HG02884 (cell line): ENCODE measurements around the gene CAPS.

Experiments used
- ATAC-seq: cut with Tn5 transposase; IDR thresholded peaks from one replicate; pipeline ENCODE4 v1.9.1; 2021; ENCODE audit warnings: mild to moderate bottlenecking, moderate library complexity; ENCODE audit not compliant: unreplicated experiment

Gene CAPS

DNA sequence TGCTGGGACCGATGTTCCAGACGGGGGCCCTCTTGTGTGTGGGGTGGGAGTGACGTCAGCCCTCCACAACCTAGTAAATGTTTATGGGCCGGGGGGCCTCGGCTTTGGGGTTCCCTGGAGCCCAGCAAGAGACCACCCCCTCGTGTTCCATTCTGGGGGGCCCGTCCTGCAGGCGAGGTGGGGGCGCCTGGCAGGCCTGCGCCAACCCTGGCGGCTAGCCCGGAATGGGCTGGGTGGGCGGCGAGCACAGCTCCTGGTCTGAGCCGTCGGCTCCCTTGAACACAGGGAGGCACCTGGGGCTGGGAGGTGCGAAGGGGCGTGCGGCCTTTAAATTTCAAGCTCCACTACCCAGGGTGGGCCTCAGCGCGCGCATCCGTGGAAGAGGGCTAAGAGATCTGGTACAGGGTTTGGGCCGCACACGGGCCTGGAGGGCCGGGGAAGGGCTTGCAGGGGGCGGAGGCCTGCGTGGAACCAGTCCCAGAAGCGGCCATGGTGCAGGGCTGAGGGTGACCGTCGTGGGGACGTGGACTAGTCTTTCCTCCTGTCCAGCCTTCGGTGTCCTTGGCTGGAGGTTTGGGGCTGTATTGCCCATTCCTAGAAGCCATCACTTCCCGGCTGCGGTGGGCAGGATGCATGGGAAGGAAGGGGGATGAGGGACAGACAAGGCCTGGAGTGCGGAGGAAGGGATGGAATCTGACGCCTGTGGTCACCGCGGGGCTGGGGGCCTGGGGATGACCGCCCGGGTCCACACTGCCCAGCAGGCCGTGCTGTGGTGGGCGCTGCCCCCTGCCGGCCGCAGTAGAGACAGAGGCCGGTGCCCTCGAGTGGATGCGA is 21.9 kb upstream of the CAPS start:
- no peak for ATAC-seq

DNA sequence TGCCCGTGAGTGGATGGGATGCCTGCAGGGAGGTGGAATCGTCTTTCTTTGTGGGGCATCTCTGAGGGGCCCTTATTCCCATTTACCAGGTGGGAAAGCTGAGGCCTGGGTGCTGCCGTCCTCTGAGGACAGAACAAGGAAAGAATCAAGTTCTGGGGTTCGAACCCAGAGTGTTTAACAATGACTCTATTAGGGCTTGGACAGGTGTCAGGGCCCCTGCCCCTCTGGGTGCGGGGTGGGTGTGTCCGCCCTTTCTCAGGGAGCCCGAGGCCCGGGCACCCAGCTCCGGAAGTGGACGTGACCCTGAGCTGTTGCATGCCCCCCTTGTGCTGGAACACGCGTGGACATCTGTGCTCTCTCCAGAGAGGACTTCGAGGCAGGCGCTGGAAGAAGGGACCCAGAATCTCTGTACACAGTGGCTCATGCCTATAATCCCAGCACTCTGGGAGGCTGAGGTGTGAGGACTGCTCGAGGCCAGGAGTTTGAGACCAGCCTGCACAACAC is 21.2 kb upstream of the CAPS start:
- no peak for ATAC-seq

DNA sequence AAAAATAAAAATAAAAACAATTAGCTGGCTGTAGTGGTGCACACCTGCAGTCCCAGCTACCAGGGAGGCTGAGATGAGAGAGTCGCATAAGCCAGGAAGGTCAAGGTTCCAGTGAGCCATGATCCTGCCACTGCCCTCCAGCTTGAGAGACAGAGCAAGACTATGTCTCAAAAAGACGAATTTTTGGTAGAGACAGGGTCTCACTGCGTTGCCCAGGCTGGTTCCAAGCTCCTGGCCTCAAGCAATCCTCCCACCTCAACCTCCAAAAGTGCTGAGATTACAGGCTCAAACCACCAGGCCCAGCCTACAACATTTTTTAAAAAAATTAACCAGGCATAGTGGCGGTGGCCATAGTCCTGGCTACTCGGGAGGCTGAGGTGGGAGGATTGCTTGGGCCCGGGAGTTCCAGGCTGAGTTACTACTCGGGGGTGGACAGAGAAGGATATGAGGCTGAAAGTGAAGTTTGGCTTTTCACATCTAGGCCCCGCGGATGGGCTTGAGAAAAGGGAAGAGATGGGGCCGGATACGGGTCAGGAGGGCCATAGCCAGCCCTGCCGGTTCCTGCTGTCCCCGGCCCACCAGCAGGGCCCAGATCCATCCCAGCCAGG is 20.7 kb upstream of the CAPS start:
- ATAC-seq = no peak

DNA sequence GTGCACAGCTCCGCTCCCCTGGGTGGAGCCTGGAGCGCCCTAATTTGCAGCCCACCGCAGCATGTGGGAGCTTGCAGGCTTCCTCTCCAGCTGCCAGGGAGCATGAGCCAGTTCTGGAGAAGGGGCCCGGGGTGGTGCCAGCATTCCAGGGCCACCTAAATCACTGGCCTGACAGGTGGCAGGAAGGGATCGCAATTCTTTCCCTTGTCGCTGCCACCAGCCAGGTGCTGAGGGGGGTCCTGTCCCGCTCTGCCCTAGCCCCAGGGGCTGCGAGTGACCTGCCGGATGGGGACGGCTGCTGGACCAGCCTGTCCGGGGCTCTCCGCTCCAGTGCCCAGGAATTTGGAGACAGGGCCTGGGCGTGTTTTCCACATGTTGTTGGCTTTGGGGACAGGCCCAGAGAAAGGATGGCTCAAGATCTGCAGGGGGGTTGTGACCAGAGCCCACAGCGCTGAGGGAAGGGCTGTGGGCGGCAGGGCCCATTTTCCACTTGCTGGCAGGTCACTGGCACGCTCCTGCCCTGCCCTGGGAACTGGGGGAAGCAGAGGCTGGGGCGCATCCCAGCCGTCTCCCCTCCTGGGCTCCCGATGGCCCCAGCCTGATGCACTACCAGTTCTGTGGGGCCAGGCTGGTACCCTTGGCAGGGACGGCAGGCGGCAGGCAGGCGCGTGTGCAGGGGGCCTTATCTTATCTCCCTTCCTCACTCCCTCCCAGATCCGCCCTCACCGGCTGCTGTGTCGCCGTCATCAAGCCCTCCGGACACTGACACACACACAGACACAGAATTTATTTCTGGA is 19.9 kb upstream of the CAPS start:
- ATAC-seq = no peak

DNA sequence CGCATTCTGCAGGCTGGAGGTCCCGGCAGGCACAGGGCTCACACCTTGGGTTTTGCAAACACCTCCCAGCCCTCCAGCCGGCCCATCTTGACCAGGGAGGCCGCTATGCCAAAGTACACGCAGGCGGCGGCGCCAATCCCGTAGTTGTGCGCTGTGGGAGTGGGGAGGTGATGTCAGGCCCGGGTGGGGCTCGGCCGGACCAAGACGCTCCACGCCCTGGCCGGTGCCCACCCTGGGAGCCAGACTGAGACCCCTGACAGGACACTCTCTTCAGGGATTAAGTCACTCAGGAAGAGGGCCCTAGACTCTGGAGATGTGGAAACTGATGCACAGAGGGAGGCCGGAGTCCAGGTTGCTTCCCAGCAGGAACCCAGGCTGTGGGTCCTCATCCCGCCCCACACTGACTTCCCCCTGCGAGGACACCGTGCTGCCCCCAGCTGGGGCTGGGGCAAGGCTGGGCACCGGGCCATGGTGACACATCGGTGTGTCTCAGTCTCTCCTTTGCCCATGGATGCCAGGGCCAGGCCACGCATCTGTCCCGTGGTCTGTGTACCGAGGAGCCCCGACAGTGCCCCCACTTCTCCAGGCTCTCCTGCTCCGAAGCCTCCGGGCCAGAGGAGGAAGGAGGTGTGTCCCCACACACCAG is 19.2 kb upstream of the CAPS start:
- ATAC-seq = no peak

DNA sequence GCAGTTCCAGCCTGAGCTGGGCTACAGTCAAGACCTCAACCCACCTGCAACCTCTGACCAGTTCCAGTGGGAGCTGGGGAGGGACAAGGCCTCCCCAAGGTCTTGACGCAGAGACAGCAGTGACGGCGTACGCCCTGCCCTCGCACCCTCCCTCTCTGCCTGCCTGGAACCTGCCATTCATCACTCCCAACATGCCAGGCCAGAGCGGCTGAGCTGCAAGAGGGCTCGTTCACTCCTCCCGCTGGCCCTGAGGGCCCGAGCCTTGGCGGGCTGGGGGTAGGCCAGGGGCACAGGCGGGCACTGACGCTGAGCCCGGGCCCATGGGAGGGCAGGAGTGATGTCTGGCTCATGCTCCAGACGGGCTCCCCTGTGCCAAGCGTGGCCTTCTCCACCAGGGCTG is 18.6 kb upstream of the CAPS start:
- no peak for ATAC-seq

DNA sequence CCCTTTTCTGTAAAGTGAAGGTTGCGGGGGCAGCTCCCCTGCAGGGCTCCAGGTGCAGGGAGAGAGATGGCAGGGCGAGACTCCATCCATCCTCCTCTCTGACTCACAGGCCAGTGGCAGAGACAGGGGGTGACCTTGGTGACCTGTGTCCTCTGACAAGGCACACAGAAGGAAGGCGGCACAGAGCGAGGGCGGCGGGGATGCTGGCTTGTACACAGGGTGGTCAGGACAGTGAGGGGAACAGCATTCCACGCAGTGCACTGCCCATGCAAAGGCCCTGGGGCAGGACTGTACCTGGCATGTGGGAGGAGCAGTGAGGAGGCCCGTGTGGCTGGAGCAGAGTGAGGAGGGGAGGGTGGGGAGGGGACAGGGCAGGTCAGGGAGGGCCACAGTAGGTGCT is 18.2 kb upstream of the CAPS start:
- no peak for ATAC-seq

DNA sequence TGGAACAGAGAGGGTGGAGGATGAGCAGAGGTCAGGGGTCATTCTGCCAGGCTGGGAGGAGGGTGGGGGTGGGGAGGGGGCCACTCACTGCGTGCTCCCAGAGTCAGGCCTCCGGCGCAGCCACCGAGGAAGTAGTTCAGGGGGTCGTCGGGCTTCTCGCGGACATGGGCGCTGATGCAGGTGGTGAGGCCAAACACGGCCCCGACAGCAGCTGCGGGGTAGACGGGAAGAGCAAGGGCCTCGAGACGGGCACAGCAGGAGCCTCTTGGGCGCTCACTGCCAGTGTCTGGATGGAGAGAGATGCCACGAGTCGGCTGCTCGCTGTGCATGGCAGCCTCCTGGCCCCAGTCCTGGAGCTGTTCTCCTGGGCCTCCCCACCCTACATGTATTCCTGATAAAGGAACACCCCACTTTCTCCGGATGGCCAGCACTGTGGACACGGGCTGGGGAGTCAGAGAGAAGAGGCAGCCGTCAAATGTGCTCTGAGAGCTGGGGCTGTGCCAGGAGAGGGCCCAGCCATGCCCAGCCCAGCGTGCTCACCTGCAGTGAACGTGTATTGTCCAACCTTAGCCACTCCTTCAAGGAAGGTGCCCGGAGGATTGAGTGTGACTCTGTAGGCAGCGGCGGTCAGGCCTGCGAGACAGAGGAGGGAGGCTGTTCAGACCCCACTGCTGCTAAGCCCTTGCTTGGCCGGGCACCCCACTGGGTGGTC is 17.5 kb upstream of the CAPS start:
- no peak for ATAC-seq

DNA sequence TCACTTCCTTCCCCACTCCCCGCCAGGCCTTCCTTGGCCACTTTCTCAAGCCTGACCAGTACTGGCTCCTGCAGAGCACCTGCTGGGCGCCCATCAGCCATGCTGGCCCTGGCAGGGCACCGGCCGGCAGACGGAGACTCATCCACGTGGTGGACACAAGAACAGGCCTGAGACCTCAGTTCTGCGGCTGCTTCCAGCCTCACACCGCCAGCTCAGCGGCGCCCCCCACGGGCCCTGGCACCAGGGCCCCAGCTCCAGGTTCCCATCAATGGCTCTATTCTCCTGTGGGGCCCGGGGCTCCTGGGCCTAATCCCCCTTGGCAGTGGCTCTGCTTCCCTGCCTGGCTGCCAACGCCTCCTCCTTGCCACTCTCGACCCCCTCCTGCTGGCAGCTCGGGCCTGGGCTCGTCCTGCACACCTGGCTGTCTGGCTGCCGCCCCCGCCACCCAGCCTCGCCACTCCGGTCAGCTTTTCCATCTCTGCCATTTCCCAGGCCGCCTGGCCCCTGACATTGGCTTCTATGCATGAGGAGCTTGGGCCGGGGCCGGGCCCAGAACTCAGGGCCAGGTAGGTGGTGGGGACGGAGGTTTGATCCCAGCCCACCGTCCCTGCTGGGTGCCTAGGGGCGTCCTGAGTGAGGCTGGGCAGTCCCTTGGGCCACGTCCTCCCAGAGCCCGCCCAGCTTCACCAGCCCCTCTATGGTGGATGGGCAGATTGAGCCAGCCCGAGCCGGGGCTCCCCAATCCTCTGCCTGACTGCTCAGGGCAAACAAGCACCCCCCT is 16.7 kb upstream of the CAPS start:
- ATAC-seq = no peak

DNA sequence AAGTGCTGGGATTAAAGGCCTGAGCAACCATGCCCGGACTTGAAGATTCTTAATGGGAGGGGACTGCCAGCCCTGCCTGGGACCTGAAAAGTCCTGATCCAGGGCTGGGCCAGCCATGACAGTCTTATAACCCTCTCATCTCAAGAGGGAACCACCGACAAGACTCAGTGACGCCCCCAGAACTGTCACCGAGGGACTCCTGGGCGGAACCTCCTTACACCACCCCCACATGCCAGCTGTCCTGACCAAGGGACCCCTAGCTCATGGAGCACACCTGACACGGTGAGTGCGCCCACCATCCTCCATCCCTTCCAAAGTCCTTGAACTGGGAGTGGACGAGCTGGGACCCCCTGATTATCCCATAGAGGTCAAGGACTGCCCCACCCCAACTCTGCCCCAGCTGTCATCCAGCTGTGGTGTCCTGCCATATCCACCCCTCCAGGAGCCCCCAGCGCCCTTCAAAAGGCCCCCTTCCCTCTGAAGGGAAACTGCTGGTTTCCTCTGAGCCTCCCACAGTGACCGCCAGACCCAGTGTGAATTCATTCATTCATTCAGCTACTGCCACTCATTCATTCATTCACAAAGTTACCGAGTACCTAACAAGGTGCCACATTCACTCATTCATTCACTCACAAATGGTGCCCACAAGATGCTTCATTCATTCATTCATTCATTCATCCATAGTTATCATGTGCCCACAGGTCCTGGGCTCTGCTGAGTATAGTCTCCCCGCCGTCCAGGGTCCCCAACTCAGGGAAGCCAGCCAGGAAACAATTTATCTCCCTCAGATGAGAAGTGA is 14.1 kb upstream of the CAPS start:
- no peak for ATAC-seq

DNA sequence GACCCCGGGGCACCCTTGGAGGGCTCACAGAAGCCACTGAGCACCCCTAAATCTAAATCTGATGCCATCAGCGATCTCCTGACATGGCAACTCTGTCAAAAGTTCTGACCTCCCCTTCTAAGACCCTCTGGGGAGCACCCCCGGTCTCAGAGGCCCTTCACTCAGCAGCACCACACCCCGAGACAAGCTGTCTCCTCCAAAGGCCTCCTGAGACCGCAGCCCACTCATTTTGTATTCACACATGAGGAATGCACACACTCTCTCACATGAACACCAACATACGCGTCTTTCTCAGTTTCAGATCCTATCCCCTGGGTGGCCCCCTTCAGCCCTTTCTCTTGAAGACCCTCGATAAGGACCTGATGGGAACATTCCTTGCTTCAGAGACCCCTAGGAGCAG is 13.1 kb upstream of the CAPS start:
- no peak for ATAC-seq

DNA sequence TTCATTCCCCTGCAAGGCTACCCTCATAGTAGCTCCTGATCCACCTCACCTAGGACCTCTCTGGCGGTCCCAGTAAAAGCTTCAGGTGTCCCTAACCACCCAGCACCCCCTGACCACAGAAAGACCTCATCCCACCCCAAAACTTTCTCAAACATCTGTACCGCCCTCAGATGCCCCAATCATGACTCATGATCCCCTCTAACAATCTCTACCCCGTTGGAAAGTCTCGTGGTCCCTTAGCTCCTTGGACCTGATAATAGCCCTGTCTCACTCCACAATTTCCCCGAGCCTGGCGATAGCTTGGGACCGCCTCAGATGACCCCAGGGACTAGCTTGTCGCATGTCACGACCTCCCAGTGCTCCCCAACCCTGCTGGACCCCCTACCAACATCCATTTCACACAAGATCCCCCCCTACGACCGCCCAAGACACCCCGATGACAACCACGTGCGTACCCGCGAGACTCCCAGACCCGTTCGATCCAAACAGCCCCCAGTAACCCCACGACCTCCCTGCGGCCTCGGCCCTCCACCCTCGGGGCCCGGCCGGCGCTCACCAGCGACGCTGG is 10.9 kb upstream of the CAPS start:
- ATAC-seq = no peak

DNA sequence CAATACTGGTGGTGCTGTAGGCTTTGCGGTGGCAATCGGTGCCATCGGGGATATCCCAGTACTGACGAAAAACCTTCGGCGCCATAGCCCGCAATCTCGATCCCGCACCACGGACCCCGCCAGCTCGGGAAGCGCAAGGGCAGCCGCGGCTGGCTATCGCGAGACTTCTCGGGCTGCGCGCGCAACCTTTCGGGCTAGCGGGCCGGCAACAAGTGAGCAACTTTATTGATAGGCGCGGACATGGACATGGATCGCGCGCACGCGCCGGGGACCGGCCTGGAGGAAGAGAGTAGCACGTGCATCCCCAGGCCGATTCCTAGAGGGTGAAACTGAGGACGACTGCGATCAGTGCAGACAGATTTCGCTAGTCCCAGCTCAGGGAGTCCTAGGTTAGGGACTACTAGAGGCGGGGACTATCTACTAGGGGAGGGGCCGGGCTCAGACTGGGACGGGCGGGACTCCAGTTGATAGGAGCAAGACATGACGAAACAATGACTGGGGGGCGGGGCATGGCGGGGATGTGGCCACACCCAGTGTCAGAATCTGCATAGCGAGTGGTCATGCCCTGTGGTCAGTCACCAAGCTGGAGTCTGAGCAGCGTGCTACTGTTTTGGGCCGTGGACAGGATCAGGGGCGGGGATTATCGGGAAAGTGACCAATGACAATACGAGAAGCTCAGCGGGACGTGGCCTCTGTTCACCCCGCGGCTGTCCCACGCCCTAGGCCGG is 10.3 kb upstream of the CAPS start, which contains the start of gene NDUFA11:
NDUFA11 (minus strand) TSS at position 167 of the 728 bp plus-strand sequence; CDS start at position 85, 82 bp downstream.
- peak; percentile 27 for ATAC-seq

DNA sequence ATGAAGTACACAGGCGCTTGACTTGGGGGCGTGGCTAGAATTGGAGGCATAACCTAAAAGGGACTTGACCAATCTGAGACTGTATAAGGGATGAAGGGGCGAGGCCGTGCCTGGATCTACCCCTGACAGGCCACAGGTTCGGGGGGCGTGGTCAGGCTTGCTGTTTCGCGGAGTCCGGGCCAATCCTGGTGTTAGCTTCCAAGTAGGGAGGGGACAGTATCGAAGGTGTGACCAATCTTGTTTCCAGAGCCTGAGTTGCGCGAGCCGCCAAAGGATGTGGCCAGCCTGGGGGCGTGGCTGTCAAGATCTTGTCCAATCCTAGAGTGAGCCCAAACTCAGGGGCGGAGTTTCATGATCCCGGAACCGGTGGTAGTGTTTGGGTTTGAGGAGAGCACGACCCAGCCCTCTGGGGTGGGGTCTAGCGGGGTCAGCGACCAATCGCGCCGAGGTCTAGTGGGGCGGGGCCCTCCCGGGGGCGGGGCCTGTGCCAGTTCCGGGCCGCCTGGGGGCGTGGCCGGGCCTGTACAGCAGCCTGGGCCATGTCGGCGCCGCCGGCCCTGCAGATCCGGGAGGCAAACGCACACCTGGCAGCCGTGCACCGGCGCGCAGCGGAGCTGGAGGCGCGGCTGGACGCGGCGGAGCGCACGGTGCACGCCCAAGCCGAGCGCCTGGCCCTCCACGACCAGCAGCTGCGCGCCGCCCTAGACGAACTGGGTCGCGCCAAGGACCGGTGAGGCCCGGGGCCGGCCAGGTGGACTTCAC is 9.5 kb upstream of the CAPS start, which contains the start of gene VMAC:
VMAC (plus strand) TSS at position 521 of the 762 bp plus-strand sequence; CDS start at position 540, 19 bp downstream.
- ATAC-seq = peak; percentile 82

DNA sequence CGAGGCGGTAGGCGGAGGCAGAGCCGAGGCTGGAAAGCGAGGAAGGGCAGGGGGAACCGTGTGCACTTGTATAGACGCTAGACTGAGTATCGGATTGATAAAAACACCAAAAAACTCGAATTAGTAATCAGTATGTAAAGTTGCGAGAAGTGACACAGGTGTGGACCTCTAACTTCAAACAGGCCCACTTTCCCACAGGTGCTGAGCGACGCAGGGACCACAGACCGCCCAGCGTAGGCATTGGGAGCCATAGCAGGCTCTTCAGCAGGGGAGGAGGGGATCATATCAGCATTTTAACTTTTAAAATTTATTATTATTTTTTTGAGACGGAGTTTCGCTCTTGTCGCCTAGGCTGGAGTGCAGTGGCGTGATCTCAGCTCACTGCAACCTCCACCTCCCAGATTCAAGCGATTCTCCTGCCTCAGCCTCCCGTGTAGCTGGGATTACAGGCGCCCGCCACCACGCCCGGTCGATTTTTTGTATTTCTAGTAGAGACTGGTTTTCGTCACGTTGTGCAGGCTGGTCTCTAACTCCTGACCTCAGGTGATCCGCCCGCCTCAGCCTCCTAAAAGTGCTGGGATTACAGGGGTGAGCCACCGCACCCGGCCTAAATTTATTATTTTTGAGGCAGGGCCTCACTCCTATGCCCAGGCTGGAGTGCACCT is 8.8 kb upstream of the CAPS start:
- ATAC-seq = no peak

DNA sequence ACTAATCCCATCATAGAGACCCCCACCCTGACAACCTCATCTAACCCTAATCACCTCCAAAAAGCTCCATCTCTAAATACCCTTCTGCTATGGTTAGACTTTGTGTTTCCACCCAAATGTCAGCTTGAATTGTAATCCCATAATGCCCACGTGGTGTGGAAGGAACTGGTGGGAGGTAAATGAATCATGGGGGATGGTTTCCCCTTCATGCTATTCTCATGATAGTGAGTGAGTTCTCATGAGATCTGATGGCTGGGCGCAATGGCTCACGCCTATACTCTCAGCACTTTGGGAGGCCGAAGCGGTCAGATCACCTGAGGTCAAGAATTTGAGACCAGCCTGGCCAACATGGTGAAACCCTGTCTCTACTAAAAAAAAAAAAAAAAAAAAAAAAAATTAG is 6.8 kb upstream of the CAPS start:
- no peak for ATAC-seq
